ENCODE data around the gene IRF4.

The IRF4 gene

GRCh38 chr6:391559-392440, at the start of gene IRF4:
IRF4 (plus strand) TSS chr6:391752; CDS start chr6:393153, 1,401 bp downstream.
- peak; percentile 64 to 70 for DNase-seq (ENCODE audit: low read depth in 2 of 2)

- DNase-seq (ENCODE audit: low read depth in 2 of 2) = no peak
Measured at GRCh38 chr6:341914-342831, 49.4 kb upstream of the IRF4 start.

- DNase-seq (ENCODE audit: low read depth in 2 of 2) = no peak
Measured at GRCh38 chr6:342832-343179, 48.7 kb upstream of the IRF4 start.

- DNase-seq (ENCODE audit: low read depth in 2 of 2) = no peak
Measured at GRCh38 chr6:343226-343935, 48.2 kb upstream of the IRF4 start.

GRCh38 chr6:343960-344815, 47.4 kb upstream of the IRF4 start:
- DNase-seq (ENCODE audit: low read depth in 2 of 2) = no peak

- no peak for DNase-seq (ENCODE audit: low read depth in 2 of 2)
Measured at GRCh38 chr6:344816-345340, 46.7 kb upstream of the IRF4 start.

- no peak for DNase-seq (ENCODE audit: low read depth in 2 of 2)
Measured at GRCh38 chr6:345747-346385, 45.7 kb upstream of the IRF4 start.

- DNase-seq (ENCODE audit: low read depth in 2 of 2) = no peak
Measured at GRCh38 chr6:346386-347030, 45.0 kb upstream of the IRF4 start.

GRCh38 chr6:347232-347631, 44.3 kb upstream of the IRF4 start:
- no peak for DNase-seq (ENCODE audit: low read depth in 2 of 2)

GRCh38 chr6:347951-348859, 43.3 kb upstream of the IRF4 start:
- no peak for DNase-seq (ENCODE audit: low read depth in 2 of 2)

- DNase-seq (ENCODE audit: low read depth in 2 of 2) = no peak
Measured at GRCh38 chr6:348860-349396, 42.6 kb upstream of the IRF4 start.

GRCh38 chr6:349491-349921, 42.0 kb upstream of the IRF4 start:
- no peak for DNase-seq (ENCODE audit: low read depth in 2 of 2)

GRCh38 chr6:350371-350770, 41.2 kb upstream of the IRF4 start:
- no peak for DNase-seq (ENCODE audit: low read depth in 2 of 2)

- no peak for DNase-seq (ENCODE audit: low read depth in 2 of 2)
Measured at GRCh38 chr6:351011-351866, 40.3 kb upstream of the IRF4 start.

GRCh38 chr6:351867-352289, 39.7 kb upstream of the IRF4 start:
- no peak for DNase-seq (ENCODE audit: low read depth in 2 of 2)

GRCh38 chr6:352474-352873, 39.1 kb upstream of the IRF4 start:
- no peak for DNase-seq (ENCODE audit: low read depth in 2 of 2)

GRCh38 chr6:352896-353470, 38.6 kb upstream of the IRF4 start:
- no peak for DNase-seq (ENCODE audit: low read depth in 2 of 2)
